OCI-M1 (cell line): ENCODE results near the gene FOXA2.

ENCODE experiments used
- DNase-seq: peaks from one replicate; lab custom pipeline; 2025; lab: John Stamatoyannopoulos, UW

The FOXA2 gene

DNA sequence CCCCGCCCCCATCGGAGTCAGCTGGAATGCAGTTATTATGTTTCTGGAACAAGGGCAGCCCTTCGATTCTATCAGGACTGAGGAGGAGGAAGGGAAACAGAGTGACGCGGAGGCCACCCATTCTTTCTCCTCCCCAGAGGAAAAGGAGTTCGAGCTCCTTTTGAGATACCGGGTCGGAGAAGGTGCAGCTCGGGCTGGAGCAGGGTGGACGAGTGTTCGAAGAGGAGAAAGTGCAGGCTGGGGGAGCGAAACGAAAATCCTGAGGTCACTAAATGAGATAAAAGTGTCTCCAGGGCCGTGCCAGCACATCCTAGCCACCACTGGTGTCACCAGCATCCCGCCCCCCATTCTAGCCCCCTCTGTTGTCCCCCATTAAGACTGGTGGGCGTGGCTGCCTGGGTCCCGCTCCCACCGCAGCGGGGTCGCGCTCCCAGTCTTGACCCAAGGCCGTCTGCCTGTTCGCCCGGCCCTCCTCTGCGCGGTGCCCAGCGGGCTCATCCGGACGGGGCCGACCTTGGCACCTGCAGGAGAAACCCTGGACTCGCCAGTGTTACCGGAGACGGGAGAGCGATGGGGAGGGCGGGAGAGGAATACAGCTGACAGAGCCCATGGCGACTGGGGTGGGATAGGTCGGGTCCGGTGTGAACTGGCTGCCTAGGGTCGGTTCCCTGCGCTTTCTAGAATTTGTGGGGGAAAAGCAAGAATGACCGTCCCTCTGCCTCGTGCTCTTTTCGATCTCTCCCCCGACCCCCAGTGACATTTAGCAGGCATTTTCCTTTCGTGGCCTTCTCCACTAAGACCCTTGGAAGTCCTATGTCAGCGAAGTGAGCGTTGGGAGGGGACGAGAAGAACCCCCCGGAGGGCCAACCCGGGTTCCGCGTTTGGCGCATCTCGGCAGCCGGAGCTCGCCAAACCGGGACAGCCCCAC lies 16.2 kb downstream of the FOXA2 start:
- no peak for DNase-seq

DNA sequence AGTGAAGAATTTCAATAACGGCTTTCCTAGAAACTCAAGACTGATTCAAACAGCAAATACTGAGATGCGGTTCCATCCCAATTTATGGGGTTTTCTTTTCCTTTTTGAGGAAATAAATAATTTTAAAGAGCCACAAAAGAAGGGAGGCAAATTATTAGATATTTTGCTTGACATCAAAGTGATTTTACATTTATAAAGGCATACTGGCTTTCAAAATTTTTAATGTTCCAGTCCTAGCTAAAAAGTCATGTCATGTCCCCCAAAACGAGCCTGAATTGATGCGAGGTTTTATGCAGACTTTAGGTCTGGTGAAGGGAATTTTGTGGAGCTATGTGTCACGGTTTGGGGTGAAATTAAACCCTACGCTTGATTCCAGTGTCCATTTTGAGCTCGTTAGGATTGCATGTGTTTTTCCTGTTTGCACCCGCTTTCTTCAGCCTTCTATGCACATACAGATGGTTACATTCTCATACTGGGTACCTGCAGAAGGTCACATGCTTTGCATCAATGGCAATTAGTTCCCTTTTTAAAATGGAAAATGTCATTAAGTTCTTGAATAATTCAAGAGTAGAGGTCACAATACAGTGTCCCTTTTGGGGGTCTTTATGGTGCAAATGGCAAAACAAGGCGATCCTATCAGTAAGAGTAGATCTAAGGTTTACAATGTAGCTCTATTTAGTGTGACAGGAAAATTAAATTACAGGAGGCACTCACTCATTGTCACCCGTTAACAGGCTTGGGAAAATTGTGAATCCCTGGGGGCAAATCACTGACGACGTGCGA lies 17.3 kb downstream of the FOXA2 start:
- no peak for DNase-seq

DNA sequence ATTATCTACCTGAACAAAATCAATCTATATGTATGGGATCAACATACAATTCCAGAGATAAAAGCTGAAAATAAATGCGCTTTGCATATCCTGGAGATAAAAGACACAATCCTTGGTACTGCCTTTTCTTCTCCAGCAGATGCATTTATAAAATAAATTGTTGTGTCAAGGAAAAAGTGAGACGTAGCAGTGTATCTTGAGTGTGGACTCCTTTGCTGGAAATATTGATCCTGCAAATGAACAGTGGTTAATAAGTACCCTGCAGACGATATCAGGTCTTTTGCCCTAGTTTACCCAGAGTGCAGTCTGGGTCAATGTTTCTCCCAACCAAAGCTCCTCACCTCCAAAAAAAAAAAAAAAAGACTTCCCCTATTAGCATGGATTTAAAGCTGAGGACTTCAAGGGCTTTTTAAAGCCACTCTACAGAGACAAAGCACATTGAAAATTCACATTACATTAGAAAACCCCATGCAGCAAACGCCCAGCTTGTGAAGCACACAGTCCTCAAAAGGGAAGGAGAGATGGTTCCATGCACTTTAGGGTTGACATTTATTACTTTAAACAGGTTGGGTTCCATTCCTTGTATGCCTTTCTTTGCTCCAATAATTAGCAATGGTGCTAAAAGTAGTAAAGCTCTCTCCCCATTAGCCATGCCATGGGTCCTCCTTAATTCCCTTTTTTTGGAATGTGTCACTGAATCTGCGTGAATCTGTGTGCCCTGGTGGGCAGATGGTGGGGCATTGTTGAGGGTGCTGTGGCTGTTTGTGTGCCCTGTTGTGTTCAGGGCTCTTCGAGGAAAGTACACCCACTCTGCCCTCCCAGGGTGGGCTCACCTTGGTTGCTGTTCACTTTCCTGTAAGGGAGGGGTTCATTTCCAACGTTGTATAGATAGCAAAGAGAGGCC lies 21.1 kb downstream of the FOXA2 start:
- DNase-seq, result no peak

DNA sequence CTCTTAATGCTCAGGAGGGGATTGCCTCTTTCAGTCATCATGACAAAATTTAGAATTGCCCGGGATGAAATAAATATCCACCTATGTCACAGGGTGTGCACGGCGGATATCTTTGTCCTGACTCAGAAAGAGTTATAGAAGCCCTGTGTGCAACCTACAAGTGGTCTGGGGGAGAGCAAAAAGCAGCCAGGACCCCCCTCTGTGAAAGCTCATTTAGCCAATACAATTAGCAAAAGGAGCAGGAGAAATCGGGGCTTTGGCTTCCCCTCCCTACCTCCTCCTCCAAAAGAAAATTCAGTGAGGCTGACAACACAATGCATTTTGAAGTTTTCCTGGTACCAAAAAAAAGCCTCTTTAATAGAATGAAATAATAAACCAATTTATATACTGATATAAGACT lies 21.8 kb downstream of the FOXA2 start:
- DNase-seq, result no peak

DNA sequence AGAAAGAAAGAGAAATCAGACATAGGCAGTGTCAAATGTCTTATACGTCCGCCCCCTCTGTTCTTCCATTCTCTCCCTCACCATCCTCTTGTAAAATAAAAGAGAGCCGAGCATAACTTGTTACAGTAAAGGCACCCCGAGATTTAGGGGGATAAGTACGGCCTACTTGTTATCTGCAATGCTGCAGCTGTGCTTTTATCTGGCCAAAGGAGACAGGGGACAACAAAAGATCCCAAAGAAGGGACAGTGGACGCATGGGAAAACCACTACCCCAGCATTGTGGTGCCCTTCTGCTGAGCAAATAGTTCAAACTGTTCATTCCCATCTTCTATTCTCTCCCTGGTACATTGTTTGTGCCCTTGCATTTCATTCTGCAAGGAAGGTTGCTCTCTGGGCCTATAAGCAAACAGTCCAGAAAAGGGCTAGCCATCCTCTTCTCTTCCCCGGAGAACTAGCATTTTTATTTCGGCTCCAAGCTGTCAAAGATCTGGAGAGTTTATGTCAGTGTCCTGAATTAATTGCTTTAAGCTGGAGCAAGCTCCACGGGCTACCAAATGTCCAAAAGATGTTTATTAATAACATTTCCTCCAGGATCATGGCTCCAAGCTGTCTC lies 22.3 kb downstream of the FOXA2 start:
- DNase-seq, result peak; percentile 32

DNA sequence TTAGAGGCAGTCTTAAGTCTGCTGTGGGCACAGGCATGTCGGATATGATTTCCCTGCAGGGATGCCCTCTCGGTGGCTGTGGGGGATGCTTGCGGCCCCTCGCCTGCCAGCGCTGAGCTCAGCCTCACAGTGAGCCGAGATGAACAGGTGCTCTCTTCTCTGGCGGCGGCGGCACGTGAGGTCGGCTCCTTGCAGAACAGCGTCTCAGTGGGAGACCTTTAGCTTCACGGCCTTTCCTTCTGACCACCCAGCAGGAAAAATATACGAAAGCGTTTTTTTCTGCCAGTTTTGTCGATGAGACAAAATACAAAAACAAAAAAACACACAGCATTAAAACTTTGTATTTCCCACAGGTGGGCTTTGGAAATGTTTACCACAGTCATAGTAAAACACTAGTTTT lies 23.6 kb downstream of the FOXA2 start:
- no peak for DNase-seq

DNA sequence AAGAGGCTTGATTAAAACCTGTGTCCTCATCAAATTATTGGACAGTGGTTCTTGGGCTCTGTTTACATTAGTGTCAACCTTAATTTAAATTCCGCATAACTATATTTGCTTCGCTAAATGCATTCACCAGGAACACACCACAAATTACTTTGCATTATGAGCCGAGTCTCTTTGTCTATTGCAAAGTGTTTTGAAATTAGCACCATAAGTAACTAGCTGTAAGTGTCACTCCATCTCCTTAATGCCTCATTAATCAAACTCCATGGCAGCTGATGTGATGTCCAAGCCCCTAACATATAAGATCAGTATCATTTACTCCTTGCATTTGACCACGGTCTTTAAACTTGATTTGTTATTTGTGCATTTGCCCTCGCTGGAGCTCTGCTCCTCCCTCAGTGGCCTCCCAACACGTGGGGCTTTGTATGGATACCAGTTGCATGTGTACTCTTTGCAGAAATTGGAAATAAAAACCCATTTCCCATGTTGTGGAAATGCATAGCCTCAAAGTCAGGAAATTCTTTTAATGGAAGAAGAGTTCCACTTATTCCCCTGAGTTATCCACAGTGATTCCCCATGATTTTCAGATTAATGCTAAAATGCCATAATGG lies 24.6 kb downstream of the FOXA2 start:
- DNase-seq, result no peak

DNA sequence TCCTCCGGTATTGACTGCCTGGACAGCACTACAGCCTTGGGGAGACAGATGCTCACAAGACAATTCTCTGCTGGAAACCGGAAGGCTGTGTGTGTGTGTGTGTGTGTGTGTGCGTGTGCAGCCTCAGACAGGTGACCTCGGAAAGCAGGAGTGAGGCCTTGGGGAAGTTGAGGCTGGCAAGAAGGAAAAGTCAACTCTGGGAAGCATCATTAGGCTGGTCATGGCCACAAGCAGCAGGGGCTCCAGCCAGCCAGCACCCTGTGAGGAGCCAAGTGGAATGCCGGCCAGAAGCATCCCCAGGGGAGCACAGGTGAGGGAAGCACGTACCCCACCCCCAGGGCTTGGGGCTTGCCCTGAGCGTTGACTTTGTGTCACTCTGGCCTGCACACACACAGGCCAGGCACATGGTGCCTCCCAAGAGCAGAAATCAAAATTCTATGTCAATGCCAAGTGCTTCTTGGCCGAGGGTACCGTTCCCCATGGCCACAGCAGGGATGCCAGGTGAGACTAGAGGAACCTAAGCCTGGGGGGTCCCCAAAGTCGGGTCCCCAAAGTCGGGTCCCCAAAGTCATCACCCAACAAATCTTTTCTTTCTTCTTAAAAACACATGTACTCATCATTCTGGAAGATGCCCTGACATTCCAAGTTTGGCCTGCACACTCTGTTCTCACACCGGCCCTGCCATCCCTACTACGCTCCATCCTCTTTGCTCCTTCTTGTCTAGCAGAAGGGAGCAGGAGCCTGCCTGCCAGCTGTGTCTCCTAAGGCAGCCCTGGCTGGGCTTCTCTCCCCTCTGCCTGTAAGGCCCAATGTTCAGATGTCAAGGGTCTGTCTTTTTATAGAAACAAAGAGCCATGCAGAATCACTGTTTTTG lies 26.7 kb downstream of the FOXA2 start:
- DNase-seq, result no peak

DNA sequence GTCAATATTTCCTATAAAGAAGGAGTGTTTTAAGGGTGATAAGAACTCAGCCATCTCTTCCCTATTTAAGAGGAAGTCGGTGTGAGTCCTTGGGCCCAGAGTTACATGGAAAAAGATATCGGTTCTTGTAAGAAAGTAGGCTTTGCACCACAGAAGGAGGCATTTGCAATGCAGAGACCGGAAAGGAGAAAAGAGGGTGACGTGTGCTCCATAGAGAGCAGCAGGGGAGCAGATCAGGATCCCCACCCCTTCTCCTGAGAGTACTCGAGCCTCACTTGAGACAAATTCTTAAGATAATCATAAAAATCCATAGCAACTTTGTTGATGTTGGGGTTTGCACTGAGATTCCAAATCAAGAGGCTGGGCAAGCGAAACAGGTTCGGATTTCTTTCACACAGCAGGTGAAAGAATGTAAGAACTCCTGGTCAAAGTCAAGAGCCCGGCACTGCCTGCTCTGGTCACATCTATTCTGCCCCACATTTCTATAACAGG lies 27.8 kb downstream of the FOXA2 start:
- peak; percentile 93 for DNase-seq

DNA sequence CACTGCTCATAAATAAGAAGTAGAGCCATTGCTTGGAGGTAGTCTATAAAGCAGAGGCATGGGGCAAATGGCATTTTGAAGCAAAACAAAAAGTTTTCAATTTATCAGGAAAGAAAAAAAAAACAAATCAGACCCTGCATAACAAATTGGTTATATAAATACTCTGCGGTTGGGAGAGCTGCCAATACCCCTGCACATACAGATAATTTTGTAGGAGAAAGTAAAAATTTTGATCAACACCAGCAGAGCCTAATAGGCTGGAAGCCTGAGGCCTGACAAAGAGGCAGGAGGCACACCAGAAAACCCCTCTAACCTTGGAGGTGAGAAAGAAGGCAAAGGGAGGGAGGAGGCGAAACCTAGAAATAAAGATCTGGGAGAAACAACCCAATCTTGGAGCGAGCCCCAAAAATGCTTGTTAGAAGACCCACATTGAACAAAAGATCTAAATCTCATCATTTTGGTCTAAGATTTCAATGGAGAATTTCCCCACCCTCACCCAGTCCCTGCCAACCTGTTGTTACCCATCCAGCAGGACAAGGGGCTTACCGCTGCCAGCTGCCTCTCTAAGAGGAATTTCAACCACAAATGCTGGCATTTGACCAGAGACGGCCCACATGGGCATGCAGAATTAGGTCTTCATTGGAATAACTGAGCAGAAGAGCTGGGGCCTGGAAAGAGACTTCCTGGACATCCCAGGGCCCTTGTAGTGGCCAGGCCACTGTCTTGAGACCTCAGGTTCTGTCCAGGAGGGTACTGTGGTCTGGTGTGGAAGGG lies 28.4 kb downstream of the FOXA2 start:
- DNase-seq, result peak; percentile 85

DNA sequence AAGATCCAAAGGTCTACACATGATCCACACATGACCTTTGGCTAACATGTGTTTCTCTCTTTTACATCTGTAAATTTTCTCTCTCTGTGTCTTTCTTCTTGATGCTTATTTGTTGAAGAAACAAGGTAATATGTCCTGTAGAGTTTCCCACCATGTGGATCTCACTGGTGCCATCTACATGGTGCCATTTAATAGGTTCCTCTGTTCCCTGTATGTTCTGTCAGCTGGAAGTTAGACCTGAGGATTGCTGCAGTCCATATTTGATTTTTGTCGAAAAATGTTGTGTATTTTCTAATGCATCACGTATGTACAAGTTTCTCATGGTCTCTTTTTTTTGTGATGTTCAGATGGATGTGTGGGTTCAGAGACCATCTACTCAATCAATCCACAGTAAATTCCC lies 30.0 kb downstream of the FOXA2 start:
- no peak for DNase-seq

DNA sequence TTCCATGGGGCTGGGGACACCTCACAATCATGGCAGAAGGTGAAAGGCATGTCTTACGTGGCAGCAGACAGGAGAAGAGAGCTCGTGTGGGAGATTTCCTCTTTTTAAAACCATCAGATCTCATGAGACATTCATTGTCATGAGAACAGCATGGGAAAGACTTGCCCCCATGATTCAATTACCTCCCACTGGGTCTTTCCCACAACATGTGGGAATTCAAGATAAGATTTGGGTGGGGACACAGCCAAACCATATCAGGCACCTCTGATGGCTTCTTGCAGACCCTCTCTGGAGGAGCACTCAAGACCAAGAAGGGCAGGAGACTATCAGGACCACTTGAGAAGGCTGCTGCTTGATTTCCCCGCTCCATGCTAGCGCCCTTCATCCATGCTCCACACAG lies 33.9 kb downstream of the FOXA2 start:
- DNase-seq, result peak; percentile 83

DNA sequence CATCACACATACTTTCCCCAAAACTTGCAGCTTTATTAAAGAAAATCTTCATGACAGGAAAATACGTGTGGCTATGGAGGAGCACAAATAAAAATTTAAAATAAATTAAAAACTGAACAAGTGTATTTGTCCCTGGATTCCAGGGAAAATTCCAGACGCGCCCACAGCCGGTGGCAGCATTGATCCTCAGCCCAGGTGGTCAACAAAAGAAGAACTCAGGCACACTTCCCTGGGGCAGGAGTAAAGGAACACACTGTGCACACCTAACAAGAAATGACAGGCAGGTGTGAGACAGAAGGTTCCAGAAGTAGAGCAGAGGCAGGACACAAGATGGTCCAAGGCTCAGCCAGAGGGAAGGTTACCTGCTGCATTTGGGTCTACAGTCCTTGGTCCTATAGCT lies 36.3 kb downstream of the FOXA2 start:
- no peak for DNase-seq

DNA sequence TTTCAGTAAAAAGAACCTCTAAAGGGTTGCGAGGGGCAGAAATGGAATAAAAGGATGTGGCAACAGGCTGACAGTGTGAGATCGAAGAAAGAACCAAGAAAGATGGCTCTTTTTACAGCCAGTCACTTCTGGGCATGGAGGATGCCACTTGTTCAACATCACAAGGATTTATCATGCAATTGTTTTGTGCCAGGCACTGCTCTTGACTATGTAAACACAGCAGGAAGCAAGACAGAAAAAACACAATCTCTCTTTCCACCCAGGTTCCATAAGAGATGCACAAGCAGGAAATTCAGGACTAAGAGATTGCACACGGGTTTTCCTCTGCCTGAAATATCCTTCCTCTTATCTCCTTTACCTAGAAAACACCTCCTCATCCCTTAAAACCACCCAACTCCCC lies 38.0 kb downstream of the FOXA2 start:
- DNase-seq, result no peak

DNA sequence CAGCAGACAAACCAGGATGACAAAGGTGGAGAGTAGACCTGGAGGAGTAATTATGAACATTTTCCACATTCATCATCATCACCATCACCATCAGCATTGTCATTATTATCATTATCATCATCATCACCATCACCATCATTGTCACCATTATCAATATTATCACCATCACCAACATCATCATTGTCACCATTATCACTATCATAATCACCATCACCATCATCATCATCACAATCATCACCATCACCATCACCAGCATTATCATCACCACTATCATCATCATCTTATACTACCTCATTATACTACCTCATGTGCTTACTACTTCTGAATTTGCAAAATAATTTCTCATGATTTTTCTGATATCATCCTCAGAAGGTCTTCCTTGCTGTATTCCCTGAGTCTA lies 39.3 kb downstream of the FOXA2 start:
- DNase-seq, result no peak

DNA sequence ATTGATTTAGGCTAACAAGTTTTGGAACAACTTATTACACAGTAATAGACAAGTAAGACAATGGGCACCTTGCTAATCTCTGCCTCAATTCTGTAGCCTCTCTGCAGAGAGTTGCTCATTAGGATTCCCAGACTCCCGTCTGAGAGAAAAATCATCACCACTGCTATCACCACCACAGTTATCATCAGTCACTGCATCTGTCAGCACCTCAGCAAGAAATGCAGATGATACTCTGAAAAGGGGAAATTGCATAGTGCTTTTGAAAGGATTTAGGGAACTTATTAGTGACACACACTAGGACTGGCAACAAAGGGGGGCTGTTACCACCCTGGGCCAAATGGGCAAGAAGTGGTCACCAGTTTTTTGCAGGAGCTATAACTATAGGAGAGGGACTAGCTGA lies 39.9 kb downstream of the FOXA2 start:
- peak; percentile 44 for DNase-seq

DNA sequence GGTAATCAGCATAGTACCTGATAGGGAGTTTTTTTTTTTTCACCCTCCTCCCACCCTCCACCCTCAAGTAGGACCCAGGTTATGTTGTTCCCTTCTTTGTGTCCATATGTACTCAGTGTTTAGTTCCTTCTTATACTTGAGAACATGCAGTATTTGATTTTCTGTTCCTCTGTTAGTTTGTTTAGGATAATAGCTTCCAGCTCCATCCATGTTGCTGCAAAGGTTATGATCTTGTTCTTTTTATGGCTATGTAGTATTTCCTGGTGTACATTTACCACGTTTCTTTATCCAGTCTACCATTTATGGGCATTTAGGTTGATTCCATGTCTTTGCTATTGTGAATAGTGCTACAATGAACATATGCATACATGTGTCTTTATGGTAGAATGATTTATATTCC lies 41.9 kb downstream of the FOXA2 start:
- DNase-seq, result no peak

DNA sequence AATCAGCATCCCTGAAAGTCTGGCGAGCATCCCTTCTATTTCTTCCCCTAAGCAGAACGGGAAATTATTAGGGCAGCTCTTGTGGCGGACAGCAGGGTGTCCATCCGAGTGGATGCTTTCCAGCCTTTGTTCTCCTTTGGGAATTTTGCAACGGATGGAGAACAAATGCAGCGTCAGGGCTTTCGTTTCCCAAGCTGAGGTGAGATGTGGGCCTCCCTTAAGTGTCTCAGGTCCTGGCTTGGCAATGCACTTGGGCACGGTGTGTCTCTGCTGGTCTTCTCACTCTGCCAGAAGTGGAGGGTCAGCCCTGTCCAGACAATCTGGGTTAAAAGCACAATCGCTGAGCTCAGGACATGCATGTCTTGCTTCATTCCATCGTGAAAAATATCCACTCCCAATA lies 43.5 kb downstream of the FOXA2 start:
- no peak for DNase-seq
